ENCODE data around the gene IL1RL2.
A peak's percentile ranks its signal among the peaks of the same experiment; 100 is the strongest.

Gene IL1RL2

DNA sequence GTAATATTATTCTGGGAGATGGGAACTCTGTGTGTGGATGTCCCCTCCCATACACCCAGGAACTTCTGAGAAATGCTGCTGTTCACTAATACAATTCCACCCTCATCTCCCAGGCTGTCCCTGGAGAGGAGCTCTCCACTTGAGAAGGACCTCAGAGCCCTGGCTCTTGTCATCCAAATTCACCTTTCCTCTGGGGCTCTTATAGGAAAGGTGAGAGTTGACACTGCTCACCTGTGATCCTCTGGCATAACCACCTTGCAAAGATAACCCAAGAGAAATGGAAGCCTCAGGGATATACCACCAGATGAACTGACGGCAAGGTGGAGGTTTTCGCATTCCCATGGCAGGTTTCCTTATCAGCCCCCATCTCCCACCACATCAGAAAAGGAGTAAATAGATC is 52.0 kb downstream of the IL1RL2 start:
- DNase-seq (ENCODE audit: low read depth): no peak

DNA sequence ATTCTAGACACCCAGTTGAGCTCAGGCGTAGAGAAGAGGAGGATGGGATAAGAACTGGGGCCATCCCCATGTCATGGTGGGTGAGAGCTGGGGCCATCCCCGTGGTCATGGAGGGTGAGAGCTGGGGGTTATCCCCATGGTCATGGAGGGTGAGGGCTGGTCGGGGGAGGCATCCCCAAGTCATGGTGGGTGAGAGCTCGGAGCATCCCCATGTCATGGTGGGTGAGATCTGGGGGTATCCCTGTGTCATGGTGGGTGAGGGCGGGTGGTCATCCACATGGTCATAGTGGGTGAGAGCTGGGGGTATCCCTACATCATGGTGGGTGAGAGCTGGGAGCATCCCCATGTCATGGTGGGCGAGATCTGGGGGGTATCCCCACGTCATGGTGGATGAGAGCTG is 52.5 kb downstream of the IL1RL2 start:
- no peak for DNase-seq (ENCODE audit: low read depth)

DNA sequence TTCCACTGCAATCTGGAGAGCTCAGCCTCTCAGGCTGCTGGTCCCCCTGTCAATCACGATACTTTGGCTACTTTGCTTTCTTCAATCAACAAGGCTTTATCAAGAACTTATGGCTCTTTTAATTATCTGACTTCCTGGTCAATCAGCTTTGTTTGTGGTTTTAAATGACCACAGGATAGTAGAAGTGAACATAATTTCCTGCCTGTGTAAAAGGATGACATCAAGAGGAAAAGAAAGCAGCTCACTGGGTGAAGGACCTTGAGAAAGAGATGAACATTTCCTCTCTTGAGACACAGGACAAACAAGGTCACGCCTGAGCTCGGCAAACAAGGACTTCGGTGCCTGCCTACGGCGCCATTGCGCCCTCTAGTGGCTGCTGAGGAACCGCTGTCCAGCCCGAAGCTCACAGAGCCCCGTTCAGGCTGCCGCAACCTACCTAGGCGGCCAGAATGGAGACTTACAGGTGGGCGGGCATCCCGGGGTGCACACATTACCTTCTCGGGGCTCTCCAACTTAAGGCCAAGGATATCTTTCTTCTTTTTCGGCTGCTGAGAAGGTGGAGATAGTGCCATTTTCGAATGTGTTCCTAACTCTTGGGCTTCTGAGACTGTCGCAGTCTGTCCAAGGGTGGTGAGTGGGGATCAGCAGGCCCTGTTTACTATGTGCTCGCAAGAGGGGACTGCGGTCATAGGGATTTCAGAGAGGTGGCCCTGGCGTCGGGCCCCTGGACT is 54.0 kb downstream of the IL1RL2 start:
- peak; percentile 80 for DNase-seq (ENCODE audit: low read depth)

DNA sequence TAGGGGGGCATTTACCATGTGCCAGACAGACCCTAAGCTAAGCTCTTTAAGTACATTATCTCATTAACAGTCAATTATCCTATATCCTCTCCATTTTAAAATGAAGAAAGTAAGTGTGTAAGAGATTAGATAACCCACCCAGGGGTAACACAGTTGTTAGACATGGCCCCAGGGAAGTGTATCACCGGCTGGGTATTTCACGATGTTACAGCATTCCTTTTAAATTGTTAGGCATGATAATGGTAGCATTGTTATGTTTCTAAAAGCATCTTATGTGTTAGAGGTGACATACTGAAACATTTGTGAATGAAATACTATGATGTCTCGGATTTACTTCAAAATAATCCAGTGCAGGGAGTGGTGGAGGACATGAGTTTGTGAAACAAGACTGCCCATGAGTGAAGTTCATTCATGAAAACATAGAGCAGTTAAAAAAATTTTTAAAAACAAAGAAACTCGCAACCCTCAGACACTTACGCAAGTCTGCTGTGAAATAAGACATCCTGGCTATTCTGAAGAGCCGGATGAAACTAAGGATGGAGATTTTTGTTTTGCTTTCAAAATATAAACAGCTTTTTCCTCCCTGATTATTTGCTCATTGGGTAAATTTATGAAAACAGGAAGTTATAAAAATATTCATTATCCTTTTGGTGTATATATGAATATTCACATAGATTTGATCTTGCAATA is 54.9 kb downstream of the IL1RL2 start:
- DNase-seq (ENCODE audit: low read depth): no peak

DNA sequence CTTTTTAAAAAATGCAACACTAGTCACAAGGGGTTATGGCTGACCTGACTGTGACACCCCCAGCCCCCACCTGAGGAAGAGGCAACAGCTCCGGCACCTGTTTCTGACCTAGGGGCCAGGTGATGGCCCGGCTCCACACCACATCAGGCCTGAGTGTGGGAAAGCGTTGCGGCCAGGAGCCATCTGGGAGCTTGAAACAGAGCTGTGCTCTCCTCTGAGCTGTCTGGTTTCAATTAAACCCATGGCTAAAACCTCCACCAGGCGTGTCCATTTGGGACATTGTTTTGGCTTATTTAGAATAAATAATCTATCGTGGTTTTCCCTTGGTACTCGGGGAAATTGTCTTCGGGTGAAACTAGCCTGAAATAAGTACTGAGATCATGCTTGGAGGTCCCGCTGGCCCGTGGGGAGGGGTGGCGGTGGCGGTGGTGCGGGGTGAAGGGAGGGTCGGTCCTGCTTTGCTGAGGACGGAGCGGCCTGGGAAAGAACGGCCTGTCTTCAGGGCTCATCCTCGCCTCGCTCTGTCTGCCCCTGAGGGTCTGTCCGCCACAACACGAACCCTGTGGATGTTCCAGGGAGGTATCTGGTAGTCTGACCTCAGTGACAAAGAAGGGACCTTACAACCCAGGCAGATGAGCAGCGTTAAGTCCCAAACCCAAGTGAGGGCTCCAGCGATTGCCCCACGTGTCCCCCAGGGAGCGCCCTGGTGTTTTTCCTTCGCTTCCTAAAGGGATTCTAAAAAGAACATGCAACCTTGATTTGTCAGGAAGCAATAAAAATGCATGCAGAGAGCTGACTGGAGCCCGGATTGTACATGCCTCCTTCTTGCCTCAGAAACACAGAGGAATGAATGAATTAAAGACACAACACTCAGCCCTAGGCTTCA is 58.7 kb downstream of the IL1RL2 start:
- no peak for DNase-seq (ENCODE audit: low read depth)

DNA sequence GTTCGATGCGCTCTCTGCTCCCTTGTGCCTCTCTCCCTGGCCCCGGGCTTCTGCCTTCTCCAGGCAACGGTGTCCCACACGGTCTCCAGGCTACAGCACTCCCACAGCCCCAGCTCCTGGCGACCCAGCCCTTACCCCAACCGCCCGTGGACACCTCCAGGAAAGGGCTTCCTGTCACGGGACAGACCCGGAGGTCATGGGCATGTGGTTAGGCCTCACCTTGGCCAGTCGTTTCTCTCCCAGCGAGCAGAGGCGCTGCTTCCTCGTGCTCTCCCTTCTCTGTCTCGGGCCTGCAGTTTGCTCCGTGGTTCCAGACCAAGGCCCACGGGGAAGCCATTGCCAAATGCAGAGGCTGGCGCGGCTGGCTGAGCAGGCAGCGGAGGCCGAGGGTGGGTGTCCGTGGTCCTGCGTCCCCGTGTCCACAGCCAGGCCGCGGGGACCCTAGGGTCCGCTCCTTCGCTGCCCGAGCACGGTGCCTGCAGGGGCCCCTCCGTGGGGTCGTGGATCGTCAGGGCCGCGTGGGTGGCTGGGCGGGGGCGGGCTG is 63.5 kb downstream of the IL1RL2 start:
- no peak for DNase-seq (ENCODE audit: low read depth)

DNA sequence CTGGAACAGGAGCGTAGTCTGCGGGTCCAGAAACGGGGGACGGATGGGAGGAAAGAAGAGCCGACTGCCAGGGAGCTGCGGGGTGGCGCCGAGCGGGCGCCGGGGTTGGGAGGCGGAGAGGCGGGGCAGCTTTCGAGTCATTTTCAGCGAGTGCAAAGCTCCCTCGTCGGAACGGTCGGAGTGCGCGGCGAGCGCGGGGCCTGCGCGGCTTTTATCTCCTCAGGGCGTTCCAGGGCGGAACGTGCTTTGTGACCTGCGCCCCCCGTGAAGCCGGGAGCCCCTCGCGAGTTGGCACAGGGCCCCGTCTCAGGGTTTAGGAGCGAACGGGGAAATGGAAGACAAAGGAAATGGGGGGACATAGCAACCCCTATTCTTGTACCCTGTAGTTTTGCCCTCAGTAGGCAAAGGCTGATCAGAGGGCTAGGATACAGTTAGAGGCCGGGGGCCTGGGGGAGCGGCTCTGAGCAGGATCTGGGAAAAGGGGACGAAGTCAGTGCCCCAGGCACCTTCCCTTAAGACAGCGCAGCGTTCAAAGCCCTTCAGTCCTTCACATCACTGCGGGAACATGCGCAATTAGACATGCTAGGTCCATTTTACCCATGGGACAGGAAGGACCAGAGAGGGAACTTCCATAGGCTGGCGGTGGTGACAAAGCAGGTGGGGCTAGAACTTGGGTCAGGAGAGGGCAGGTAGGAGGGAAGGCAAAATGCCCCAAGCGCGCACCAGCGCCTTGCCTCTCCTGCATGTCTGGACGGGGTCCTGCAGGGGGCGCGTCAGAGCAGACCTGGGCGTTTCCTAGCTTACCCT is 64.4 kb downstream of the IL1RL2 start:
- DNase-seq (ENCODE audit: low read depth): no peak

DNA sequence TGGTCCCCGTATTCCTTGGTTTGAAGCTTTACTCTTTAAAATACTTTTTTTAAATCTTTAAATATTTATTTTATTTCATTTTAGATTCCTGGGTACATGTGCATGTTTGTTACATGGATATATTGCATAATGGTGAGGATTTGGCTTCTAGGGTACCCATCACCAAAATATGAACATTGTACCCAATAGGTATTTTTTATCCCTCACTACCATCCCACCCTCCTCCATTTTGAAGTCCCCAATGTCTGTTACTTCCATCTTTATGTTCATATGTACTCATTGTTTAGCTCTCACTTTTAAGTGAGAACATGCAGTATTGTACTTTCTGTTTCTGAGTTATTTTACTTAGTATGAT is 65.0 kb downstream of the IL1RL2 start:
- no peak for DNase-seq (ENCODE audit: low read depth)

DNA sequence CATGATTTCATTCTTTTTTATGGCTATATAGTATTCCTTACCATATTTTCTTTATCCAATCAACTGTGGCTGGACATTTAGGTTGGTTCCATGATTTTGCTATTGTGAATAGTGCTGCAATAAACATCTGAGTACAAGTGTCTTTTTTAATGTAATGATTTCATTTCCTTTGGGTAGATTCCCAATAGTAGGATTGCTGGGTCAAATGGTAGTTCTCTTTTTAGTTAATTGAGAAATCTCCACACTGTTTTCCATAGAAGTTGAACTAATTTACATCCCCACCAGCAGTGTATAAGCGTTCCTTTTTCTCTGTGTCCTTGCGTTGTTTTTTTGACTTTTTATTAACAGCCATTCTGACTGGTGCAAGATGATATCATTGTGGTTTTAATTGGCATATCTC is 65.4 kb downstream of the IL1RL2 start:
- DNase-seq (ENCODE audit: low read depth): no peak

DNA sequence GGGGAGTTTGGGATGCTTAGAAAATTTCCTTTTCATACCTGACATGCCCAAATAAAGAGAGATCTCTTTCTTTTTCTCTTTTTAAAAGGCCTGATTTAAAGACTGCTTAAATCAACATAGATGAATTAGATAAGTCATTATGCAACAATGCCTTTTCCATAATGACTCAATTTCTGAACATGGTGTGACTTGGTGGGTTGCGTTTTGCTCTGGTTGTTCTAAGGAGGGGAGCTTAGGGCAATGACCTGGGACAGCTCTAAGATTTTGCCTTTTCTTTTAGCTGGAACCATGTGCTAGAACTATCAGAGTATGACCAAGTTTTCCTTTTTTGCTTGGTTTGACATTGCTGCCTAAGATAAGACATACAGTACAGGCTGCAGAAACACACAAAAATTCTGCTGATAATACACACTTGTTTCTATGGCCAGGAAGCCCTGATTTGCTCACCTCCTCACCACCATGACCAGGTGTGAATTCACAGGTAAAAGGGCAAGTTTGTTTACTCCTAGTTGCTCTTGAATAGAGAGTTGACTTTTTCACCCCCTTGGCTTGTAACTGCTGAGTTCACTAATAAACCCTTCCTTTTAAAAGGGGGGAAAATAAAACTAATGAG is 66.4 kb downstream of the IL1RL2 start:
- no peak for DNase-seq (ENCODE audit: low read depth)

DNA sequence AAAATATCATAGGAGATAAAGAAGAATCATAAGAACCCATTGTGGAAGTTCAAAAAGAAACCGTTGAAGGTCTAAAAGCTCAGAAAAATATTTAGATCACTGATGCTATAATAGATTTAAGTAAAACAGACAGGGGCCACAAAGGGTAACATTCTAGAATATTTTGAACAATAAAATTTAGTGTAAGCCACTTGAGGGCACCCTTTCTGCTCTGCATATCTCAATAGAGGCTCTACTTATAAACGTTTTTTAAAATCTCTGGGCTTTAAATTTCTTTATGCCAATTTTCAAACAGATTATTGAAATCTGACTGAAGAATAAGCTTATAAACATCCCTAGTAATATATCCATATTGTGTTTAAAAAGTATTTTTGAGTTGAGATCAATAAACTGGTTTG is 66.9 kb downstream of the IL1RL2 start:
- DNase-seq (ENCODE audit: low read depth): no peak

DNA sequence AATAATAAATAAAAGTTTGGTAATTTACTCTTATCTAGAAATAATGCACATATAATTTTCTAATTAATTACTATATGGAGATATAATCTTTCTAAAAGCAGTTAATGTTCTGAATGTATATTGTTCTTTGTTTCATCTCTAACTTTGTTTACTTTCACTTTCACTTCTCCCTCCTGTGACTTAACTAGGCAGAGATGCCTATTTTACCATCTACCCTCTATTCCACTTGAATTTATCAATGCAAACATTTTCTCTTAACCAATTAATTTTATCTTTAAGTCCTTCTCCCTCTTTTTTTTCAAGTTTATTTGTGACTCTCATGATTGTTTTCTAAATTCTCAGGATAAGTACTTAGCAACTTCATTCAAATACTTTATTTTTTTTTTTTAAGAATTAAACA is 69.5 kb downstream of the IL1RL2 start:
- DNase-seq (ENCODE audit: low read depth): no peak

DNA sequence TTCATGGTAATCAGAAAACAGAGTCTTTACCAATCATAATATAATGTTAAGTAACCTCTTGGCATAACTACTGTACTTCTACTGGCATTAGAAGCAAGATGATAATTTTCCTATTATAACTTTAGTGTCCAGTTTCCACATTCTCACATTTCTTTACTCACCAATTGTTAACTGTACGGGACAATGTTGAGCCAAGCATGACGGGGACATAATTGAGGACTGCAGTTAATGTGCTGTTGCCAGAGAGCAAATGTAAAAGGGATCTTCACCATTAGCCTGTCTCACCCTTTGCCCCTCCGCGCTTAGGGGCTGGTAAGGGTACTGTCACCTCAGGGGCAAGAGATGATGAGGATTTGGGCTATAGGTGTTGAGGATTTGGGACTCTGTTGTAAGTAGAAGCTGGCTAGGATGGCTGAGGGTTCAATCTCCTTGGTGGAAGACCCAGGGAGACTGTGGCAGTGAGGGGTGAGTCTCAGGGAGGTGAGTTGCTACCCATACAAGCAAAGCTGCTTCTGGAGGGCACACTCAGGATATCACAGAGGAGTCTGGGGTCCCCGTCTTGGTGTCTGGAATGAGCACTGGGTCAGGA is 70.1 kb downstream of the IL1RL2 start:
- no peak for DNase-seq (ENCODE audit: low read depth)

DNA sequence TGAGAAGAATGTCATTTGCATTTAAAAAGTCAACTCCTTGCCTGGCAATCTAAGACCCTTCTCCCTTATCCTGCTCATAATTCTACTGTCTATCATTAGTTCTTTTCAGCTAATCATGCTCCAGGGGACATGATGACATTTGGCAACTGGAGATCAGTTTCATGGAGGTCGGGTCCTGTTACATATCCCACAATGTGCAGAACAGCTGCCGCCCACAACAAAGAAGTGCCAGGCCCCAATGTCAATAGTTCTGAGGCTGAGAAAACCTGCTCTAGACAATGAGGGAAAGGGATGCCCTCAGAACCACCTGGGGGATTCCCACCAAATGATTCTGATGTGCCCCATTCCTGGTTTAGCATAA is 71.2 kb downstream of the IL1RL2 start:
- no peak for DNase-seq (ENCODE audit: low read depth)

DNA sequence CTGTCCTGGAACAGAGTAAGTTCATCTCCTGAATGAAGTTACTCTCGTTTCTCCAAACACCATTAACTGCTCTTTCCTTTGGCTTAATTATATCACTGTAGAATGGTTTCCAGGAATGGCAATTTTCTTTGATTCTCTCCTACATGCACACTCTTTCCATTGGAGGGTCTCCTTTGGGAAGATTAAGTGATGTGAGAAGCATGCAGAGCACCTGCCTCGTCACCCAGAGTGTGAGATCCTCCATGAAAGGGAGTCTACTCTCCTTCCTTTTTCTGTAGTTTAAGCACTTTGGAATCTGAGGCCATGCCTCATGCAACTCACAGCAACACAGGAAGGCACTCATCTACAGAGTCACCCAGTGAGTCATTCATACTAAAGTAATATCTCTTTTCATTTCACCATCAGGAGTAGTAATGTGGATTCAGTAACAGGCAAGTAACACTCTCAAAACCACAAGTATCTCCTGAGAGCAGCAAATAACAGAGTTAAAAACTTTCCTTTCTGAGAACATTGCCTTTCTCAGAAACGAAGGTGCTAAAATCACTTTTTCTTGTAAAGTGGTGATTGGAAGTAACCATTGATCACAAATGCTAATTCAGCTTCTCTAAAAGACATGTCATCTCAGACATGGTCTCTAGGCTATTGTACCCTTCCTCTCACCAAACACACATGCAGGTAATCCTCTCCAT is 71.7 kb downstream of the IL1RL2 start:
- no peak for DNase-seq (ENCODE audit: low read depth)

DNA sequence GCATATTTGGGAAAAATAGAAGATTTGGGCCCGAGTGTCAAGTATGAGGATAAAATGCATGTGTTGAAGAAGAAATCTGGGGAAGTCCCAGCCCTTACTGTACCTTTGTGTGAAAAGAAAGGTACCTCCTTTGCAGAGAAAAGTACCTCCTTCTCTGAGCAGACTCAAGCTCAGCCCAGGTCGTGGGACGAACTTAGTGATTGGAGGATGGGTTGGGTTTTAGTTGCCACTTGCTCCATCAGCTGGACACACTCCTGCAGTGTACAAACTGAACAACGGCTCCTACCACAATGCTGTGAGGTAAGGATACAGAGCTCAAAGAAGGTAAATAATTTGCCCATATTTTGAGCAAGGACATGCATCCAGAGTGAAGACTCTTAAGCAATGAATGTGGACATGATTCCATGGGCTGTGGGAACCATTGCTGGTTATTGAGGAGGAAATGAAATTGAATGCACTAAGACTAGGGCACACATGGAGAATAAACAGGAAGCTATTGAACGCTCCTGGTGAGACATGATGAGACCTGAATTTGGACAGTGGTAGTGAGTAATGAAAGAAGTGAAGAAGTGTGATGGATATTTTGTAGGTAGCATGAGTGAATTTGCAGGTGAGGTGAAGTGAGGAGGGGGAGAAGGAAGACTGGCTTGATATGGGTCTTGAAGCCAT is 74.8 kb downstream of the IL1RL2 start:
- DNase-seq (ENCODE audit: low read depth): no peak

DNA sequence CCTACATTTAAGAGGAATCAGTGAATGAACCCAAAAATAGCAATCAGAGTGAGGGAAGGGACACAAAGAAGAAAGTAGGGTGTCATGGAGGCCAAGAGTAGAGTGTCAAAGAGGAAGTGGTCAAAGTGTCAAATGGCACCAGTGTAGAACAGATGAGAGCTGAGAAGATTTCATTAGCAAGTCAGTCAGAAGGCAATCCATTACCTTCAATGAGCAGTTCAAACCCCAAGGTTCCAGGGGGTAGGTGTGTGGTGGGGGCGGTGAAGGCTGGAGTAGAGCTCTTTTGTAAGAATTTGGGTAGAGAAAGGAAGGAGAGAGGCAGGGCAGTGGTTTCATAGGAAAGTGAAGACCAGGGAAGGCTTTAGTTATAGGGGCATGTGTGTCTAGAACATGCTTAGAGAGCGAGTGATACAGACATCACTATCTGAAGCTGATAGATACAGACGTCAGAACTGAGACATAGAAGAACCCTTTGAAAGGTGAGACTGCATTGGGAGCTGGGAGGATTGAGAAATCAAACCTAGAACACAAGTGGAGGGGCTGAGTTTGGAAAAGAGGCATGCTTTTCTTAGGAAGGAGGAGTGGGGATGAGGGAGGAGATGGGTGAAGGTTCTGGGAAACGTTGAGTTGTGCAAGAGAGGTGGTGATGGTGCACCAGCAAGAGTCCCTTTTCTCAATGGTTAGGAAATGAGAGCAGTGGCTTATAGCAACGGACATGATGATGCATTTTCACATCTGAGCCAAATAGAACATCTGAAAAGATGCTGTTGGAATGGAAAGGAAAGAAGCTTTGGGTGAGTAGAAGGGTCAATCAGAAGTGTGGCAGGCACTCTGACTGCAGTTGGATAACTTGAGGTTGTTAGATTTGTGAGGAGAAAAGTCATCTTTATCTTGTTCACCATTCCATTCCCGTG is 75.7 kb downstream of the IL1RL2 start:
- DNase-seq (ENCODE audit: low read depth): no peak

DNA sequence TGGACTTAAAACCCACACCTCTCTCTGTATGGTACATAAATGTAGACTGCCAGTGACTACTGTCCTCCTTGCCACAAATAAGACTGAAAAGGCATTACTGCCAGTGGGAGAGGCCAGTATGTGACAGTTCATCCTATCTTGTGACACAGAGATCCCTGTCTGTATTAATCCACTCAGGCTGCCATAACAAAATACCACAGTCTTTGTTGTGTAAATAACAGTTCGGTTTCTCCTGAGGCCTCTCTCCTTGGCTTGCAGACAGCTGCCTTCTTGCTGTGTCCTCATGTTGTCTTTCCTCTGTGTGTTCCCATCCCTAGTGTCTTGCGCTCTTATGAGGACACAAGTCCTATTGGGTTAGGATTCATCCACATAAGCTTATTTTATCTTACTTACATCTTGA is 78.1 kb downstream of the IL1RL2 start:
- DNase-seq (ENCODE audit: low read depth): no peak

DNA sequence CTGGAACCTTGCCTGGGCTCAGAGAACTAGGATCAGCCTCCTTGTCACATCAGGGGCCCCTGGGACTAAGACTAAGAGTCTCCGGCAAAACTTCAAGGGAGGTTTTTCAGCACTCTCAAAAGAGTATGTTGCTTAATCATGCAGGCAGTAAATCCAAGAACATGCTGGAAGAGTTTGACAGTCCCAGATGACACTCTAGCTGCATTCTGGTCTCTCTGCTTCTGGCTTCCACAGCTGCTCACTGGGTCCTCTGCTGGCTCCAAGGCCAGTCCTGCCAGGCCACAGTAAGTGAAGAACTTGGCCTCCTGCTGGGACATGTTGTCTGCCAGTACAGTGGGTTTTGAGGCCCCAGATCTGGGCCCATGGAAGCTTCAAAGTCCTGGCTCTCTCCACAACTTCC is 79.4 kb downstream of the IL1RL2 start:
- no peak for DNase-seq (ENCODE audit: low read depth)
